OCI-M2 (cell line): ENCODE results near the gene EPS8L2.

Experiments
- DNase-seq: peaks from one replicate; lab custom pipeline; 2025; ENCODE audit not compliant: unreplicated experiment; lab: John Stamatoyannopoulos, UW

EPS8L2 gene

GRCh38 chr11:703506-703905 is 2.5 kb upstream of the EPS8L2 start:
- no peak for DNase-seq

DNA sequence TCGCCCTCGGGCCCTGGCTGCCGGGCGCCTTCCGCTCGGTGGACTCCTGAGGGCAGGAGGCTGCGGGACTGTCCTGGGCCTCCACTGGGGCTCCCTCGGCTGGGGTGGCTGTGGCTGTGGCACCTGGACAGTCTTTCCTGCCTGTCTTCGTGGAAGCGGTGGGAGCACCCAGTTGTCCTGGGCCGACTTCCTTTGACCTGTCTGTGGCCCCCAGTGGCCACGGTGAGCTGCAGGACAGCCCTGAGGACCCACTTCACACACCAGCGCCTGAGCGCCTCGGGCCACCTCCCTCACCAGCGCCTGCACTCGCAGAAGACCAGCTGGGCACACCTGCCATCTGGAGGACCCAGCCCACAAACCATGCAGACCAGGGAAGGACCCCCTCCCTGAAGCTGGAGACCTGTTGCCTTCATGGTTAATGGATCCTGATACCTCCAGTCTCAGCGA is 1.8 kb upstream of the EPS8L2 start:
- no peak for DNase-seq

DNA sequence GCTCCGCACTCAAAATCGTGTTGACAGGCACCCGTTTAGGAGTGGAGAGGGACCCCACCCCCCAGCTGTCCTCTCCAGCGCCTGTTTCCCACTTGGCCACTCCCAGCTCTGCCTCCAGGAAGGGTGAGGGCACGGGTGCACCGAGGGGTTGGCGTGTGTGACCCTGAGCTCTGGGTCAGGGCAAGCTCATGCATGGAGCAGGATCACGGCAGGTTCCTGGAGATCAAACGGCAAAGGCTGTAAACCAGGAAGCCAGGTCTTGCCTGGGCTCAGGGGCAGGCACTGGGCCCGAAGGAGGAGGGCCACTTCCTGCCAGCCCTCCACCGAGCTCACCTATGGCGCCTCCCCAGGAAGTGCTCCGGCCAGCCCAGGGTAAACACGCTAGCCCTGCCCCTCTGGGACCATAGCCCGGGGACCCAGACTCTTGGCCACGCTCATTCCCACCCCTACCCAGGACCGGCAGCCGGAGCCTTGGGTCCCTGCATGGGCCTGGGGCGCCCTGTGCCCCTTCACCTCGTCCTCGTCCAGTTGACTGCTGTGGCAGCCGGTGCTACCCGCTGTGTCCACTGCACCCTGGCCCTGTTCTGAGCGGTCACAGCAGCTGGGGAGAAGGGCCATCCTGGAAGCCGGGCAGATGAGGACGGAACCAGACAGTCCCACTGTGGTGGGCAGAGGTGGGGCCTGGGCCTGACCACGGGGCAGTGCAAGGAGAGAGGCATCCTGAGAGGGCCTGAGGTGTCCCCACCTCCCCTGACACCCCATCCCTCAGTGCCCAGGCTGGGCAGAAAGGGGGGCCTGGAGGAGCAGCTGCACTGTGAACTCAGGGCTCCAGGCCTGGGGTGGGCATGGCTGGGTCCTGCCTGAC is 1.0 kb upstream of the EPS8L2 start:
- no peak for DNase-seq

- DNase-seq, result no peak
These were observed 467 bp downstream of the EPS8L2 start for GRCh38 chr11:706439-706956.

DNA sequence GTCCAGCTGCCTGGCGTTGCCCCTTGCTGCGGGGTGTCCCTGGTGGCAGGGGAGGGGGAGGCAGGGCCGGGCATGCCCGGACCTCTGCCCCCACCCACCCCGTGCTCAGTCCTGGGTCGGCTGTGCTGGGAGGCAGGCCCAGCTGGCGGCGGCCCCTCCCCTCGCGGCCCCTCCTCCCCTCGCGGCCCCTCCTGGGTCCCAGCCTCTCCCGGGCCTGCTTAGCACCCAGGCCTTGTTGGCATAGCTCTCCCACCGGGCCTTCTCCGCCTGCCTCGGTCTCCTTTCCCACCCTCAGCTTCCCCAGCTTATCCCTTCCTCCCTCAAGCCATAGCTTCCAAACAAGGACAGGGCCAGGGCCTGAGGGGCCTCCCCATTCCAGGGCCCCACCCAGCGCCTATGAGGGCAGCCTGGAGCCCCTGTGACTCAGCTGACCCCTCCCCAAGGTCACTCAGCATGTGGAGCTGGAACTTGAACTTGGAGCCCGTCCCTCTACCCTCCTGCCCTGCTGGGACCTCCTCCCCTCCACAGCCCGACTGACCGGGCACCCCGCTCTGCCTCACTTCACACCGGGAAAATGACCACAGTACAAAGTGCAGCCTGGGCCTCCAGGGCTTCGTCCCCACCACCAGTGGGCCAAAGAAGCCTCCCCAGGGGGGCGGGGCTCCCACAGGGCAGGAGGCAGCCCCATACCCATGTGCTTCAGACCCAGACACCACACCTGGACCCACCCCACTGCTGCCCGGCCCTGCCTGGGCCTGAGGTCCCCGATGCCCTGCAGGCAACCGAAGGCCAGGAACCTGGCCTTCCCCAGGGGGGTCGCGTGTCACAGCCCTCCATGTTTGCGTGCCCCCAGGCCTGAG is 1.2 kb downstream of the EPS8L2 start:
- DNase-seq, result no peak

GRCh38 chr11:707817-708420 is 1.9 kb downstream of the EPS8L2 start:
- no peak for DNase-seq

DNA sequence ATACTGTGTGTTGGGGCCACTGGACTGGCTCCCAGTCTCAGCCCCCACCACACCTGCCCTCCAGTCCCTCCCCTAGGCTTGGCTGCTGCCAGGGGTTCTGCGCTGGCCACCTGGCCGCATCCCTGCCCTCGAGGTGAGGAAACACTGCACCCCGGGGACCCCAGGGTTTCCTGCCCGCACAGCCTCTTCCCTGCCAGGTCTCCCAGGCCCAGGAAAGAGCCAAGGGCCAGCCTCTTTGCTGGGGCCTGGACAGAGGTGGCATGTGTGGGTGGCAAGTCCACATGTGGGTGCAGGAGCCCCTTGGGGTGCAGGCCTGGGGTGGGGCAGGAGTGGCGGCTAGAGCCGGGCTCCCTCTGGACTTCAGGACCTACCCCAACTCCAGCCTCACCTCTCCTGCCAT is 2.5 kb downstream of the EPS8L2 start:
- no peak for DNase-seq

- DNase-seq, result no peak
These were observed 3.3 kb downstream of the EPS8L2 start for GRCh38 chr11:709109-709997.

DNA sequence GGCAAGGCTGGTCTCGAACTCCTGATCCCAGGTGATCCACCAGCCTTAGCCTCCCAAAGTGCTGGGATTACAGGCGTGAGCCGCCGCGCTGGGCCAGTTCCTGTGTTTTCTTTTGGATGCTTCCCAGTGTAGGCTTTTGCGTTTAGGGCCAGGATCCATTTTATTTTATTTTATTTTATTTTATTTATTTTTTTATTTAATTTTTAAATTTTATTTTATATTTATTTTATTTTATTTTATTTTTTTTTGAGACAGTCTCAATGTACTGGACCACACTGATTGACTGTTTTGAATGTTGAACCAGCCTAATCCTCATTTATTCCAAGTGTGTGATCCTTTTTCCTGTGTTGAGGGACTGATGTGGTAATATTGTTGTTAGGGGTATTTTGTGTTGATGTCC is 8.4 kb downstream of the EPS8L2 start:
- DNase-seq, result no peak

- DNase-seq, result no peak
These were observed 13.4 kb downstream of the EPS8L2 start for GRCh38 chr11:719214-720016.

DNA sequence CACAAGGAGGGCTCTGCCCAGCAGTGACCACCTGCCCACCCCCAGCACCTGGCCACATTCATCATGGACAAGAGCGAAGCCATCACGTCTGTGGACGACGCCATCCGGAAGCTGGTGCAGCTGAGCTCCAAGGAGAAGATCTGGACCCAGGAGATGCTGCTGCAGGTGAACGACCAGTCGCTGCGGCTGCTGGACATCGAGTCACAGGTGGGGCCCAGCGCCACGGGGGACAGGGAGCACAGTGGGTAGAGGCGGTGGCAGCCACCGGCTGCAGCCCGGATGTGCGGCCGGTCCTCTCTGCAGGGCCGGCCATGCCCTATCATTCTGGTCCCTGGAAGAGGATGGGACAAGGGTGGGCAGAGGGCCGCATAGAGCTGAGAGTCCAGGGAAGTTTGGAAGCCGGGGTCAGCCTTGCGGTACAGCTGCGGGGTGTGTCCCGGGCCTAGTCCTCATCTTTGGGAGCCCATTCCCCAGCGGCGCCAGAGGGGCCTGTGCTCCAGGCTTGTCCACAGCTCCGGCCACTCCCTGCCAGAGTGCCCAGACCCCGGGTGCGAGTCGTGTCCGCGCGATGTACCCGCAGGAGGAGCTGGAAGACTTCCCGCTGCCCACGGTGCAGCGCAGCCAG is 14.1 kb downstream of the EPS8L2 start:
- DNase-seq, result no peak

DNA sequence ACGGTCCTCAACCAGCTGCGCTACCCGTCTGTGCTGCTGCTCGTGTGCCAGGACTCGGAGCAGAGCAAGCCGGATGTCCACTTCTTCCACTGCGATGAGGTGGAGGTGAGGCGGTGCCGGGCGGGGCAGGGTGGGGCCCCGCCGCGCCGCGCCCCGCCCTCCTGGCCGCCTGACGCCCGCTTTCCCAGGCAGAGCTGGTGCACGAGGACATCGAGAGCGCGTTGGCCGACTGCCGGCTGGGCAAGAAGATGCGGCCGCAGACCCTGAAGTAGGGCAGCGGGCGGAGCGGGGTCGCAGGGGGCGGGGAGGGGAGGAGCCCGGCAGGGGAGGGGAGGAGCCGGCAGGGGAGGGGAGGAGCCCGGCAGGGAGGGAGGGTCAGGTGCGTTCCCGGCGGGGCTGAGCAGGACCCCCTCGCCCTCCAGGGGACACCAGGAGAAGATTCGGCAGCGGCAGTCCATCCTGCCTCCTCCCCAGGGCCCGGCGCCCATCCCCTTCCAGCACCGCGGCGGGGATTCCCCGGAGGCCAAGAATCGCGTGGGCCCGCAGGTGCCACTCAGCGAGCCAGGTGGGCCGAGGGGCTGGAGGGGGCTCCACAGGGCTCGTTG is 14.7 kb downstream of the EPS8L2 start:
- DNase-seq, result no peak

DNA sequence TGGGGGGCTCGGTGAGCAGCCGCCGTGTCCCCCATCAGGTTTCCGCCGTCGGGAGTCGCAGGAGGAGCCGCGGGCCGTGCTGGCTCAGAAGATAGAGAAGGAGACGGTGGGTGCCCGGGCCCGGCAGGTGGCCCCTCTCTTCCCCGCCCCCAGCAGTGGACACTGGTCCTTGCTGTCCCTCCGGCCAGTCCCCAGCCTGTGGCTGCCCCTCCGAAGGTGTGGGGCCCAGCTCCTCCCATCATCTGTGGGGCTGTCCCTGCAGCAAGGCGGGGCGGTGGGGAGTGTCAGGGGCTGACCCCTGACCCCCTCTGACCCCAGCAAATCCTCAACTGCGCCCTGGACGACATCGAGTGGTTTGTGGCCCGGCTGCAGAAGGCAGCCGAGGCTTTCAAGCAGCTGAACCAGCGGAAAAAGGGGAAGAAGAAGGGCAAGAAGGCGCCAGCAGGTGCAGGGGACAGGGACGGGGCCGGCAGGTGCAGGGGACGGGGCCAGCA is 15.3 kb downstream of the EPS8L2 start:
- DNase-seq, result no peak

DNA sequence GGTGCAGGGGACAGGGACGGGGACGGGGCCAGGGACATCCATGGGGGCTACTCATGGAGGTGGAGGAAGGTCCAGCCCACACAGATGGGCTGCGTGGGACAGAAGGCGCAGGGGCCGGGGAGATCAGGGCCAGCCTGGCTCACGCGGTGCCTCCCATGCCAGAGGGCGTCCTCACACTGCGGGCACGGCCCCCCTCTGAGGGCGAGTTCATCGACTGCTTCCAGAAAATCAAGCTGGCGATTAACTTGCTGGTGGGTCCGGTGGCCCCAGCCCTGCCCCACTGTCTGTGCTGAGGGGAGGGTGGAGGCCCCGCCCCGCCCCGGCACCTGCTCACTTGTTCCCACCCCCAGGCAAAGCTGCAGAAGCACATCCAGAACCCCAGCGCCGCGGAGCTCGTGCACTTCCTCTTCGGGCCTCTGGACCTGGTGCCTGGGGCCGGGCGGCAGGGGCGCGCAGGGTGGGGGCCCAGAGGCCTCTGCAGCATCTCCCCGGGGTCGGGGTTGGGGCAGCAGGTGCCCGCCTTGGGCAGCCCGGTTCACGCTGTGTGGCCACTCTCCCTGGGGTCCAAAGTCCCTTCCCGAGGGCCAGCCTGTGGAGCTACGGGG is 15.8 kb downstream of the EPS8L2 start:
- DNase-seq, result no peak

GRCh38 chr11:722346-722811 is 16.3 kb downstream of the EPS8L2 start:
- no peak for DNase-seq

DNA sequence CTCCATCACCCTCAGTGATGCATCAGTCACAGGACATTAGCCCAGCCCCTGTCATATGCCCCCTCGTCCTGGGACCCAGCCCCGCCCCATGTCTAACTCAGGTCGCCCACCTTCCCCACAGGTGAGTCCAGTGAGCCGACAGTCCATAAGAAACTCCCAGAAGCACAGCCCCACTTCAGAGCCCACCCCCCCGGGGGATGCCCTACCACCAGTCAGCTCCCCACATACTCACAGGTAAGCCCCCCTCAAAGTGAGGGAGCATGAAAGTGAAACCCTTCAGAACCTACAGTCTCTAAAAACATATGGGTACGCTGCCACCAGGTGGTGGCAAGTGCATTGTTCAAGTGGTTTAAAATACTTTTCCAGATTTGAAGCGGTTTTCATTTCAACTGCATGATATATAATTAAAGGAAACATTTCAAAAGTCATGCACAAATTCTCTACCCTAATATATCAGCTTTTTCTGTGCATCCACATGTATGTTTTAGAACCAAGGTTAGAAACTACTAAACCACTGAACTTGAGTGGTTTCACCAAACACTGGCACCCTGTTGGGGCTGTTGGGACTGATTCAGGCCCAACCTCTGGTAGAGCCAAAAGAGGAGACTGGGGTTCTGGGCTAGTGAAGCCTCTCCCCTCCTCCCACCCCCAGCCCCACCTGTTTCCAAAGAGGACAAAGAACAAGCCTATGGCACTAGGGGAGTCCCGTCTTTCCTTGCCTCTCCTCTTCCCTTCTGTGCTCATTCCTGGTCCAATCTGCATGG is 17.3 kb downstream of the EPS8L2 start:
- DNase-seq, result no peak

GRCh38 chr11:724049-724777 is 18.2 kb downstream of the EPS8L2 start:
- DNase-seq, result no peak
